OCI-LY7 (cell line): ENCODE data around the gene PRX.

Experiments
- EZH2phosphoT487 ChIP-seq: fragments of 200-600 bp; sonication (generic); IDR thresholded peaks from 2 replicates; pipeline ENCODE4 v1.6.1; 2018; ENCODE audit warnings: low read depth, borderline replicate concordance, mild to moderate bottlenecking, mixed run types, antibody characterized with exemption, low read length, moderate library complexity, mixed read lengths
- TF ChIP-seq, protein P1 (sequence below): fragments of 200-600 bp; sonication (generic); conservative IDR thresholded peaks from 2 replicates; pipeline ENCODE4 v1.5.1; 2014; ENCODE audit warnings: mild to moderate bottlenecking, antibody characterized with exemption, low read length, moderate library complexity, mixed read lengths

DNA sequence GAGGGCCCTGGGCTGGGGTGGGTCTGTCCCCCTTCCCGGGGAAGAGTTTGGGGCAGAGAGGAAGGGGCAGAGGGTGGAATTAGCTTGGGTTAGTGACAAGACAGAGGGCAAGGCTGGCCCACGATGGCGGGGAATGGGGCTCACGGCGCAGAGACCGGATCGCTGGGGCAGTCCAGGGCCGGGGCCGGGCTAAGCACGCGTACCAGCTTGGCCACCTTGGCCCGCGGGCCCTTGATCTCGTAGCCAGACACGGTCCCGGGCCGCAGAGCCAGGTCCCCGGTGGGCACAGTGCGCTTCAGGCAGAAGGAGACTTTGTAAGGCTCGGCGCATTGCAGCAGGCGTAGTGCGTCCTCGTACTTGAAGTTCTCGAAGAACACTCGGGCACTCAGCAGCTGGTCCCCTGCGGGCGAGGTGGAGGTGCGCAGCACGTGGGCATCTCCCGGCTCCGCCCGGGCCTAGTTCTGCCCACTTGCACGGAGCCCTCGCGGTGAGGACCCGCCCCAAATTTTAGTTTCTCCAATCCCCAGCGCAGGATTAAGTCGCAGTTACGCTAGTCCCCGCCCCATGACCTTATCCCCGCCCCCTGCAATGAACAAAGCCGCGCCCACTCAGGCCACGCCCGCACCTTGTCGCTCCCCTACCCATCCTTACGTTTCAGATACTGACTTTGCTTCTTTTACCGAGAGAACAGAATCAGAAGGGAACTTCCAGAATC is 14.6 kb downstream of the PRX start:
- TF ChIP-seq, protein P1, sequence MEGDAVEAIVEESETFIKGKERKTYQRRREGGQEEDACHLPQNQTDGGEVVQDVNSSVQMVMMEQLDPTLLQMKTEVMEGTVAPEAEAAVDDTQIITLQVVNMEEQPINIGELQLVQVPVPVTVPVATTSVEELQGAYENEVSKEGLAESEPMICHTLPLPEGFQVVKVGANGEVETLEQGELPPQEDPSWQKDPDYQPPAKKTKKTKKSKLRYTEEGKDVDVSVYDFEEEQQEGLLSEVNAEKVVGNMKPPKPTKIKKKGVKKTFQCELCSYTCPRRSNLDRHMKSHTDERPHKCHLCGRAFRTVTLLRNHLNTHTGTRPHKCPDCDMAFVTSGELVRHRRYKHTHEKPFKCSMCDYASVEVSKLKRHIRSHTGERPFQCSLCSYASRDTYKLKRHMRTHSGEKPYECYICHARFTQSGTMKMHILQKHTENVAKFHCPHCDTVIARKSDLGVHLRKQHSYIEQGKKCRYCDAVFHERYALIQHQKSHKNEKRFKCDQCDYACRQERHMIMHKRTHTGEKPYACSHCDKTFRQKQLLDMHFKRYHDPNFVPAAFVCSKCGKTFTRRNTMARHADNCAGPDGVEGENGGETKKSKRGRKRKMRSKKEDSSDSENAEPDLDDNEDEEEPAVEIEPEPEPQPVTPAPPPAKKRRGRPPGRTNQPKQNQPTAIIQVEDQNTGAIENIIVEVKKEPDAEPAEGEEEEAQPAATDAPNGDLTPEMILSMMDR: no peak
- TF ChIP-seq EZH2phosphoT487: no peak
